H1 (cell line): Measurements from ENCODE around the gene STX16. TPM values are rescaled to one million over a fixed set of nuclear protein-coding genes. Genes with fewer than 3 reads are reported as not detected.

Source experiments
- SP2 ChIP-seq: IDR thresholded peaks from 2 replicates; pipeline ENCODE4 v1.6.1; 2012; ENCODE audit warnings: mild to moderate bottlenecking, low read length, inconsistent platforms
- TAF1 ChIP-seq: IDR thresholded peaks from 2 replicates; pipeline ENCODE4 v1.6.1; 2011; ENCODE audit warnings: mild to moderate bottlenecking, low read depth, low read length
- polyA plus RNA-seq, 7 experiments: library from polyadenylated mRNA; depleted of rRNA in 3 of 7; stranded (reverse) in 5 of 7; unstranded in 2 of 7; fragments of >200 nt in 5 of 7; fragments of 200-250 nt in 2 of 7; gene quantifications; 1 replicate in 5 of 7; 2 replicates in 1 of 7; 4 replicates in 1 of 7; pipeline versions ENCODE4 v1.2.1 to v1.2.3, GENCODE V29; 2011 to 2013; ENCODE audit warnings: missing spikeins in 2 of 7, mixed read lengths in 2 of 7
- total RNA-seq: library from RNA; stranded (reverse); fragmentation: NEBNext Ultra II Directional; extraction: Animal tissue kit (Norgen Biotek cat#: 25700); gene quantifications from 2 replicates; pipeline ENCODE4 v1.2.1, GENCODE V29; 2021

STX16 gene
- total and polyA plus RNA-seq, 2 of the 8 experiments (the other 6 are each of a cell fraction or from before 2014, with no cell fraction given), result 45.2 to 61.6 TPM

DNA sequence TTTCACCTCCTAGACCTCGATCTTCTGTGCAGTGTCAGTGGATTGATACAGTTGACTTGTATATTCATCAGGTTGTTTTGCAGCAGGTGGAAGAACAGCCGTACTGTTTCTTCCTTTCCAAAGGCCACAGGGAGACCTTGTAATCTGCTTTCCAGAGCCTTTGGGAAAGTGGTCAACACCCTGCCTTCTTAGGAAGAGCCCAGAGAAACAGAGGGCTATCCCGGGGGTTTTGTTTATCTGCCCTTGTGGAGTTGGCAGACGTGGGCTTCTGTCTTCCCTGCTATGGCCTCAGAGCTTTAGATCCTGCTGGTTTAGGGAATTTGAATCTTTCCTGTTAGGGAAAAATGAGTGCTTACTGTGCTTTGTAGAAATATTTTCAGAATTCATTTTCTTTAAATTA, 19.6 kb downstream of the STX16 start (continued):
- no peak for TF ChIP-seq SP2
- no peak for TF ChIP-seq TAF1
